ENCODE measurements around the gene PCDHB9.
"Not testable (repeated sequence)": the region's sequence is repeated elsewhere in the genome, so short reads cannot be mapped to it uniquely, and the experiment has no call there.

PCDHB9 gene

GRCh38 chr5:141189131-141189530 lies 2.2 kb downstream of the PCDHB9 start:
- DNase-seq: not testable (repeated sequence)

DNA sequence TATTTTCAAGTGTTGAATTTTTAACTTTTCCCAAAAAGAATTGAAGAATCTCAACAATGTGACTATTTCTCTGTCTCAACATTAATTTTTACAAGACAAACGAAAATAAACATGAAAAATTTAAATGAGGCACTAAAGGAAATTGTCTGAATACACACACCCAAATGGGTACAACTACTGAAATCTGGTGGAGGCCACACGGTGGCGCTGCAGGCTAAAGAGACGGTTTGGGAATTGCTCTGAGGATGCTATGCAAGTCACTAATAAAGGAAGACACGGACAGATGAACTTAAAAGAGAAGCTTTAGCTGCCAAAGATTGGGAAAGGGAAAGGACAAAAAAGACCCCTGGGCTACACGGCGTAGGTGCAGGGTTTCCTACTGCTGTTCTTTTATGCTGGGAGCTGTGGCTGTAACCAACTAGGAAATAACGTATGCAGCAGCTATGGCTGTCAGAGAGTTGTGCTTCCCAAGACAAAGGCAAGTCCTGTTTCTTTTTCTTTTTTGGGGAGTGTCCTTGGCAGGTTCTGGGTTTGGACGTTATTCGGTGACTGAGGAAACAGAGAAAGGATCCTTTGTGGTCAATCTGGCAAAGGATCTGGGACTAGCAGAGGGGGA lies 5.3 kb downstream of the PCDHB9 start, which contains the start of gene PCDHB10:
Gene PCDHB10, plus strand, starts transcription at position 244 of the 616 bp plus-strand sequence. Its CDS starts 200 bp downstream, at position 444.
- DNase-seq: peak in 1 of 2 donors; percentile 64

DNA sequence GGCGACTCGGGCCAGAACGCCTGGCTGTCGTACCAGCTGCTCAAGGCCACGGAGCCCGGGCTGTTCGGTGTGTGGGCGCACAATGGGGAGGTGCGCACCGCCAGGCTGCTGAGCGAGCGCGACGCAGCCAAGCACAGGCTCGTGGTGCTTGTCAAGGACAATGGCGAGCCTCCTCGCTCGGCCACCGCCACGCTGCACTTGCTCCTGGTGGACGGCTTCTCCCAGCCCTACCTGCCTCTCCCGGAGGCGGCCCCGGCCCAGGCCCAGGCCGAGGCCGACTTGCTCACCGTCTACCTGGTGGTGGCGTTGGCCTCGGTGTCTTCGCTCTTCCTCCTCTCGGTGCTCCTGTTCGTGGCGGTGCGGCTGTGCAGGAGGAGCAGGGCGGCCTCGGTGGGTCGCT lies 7.4 kb downstream of the PCDHB9 start:
- not testable (repeated sequence) for DNase-seq

DNA sequence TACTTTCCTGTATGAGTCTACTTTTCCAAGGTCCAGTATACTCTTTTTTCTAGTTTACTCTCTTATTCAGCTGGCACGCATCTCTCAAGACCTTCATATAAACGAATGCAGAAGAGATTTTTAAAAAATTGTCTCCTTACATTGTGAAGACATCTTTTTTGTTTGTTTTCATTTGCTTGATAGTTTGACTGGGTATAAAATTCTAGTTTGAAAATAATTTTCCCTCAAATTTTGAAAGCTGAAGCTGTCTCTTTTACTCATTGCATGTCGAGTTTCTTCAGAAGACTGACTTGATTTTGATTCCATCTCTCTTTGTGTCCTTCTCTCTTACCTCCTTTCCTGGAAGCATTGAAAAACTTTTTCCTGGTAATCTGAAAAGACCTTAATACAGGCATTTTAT lies 9.4 kb downstream of the PCDHB9 start:
- no peak for DNase-seq

DNA sequence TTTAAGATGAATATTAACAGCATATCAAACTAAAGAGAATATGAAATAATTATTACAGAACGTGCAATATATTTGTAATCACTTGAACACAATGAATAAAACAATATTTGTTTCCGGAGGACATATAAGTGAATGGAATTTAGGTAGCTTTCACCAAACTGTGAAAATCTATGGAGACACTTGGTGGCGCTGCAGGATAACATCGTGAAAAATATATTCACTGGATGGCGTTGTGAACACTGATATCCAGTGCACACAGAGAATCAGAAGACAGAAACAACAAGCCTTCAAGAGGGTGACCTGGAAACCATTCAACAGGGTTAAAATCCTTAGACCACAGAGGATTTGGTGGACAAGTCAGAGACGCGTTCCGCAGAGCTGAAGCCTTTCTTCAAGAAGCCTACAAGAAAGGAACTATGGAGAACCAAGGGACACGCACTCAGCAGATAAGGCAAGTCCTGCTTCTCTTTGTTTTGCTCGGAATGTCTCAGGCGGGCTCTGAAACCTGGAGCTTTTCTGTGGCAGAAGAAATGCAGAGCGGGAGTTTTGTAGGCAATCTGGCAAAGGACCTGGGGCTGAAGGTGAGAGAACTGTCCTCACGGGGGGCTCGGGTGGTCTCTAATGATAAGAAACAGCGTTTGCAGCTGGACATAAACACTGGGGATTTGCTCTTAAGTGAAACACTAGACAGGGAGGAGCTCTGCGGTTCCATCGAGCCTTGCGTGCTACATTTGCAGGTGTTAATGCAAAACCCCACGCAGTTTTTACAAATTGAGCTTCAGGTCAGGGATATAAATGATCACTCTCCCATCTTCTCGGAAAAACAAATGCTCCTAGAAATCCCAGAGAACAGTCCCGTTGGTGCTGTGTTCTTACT lies 12.6 kb downstream of the PCDHB9 start, which contains the start of gene PCDHB11:
Gene PCDHB11, plus strand, starts transcription at position 269 of the 877 bp plus-strand sequence. Its CDS starts 148 bp downstream, at position 417.
- no peak for DNase-seq

GRCh38 chr5:141201126-141201525 lies 14.2 kb downstream of the PCDHB9 start:
- not testable (repeated sequence) for DNase-seq

GRCh38 chr5:141201646-141202045 lies 14.7 kb downstream of the PCDHB9 start:
- not testable (repeated sequence) for DNase-seq

- DNase-seq: peak in 1 of 2 donors; percentile 23
These were observed 21.5 kb downstream of the PCDHB9 start, which contains the start of gene PCDHB12 for GRCh38 chr5:141208478-141208877. Gene PCDHB12, plus strand, starts transcription at chr5:141208719. Its CDS starts 189 bp downstream, at chr5:141208908.

DNA sequence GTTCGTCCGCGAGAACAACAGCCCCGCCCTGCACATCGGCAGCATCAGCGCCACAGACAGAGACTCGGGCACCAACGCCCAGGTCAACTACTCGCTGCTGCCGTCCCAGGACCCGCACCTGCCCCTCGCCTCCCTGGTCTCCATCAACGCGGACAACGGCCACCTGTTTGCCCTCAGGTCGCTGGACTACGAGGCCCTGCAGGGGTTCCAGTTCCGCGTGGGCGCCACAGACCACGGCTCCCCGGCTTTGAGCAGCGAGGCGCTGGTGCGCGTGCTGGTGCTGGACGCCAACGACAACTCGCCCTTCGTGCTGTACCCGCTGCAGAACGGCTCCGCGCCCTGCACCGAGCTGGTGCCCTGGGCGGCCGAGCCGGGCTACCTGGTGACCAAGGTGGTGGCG lies 23.3 kb downstream of the PCDHB9 start:
- DNase-seq: not testable (repeated sequence)

GRCh38 chr5:141210849-141211248 lies 23.9 kb downstream of the PCDHB9 start:
- not testable (repeated sequence) for DNase-seq

DNA sequence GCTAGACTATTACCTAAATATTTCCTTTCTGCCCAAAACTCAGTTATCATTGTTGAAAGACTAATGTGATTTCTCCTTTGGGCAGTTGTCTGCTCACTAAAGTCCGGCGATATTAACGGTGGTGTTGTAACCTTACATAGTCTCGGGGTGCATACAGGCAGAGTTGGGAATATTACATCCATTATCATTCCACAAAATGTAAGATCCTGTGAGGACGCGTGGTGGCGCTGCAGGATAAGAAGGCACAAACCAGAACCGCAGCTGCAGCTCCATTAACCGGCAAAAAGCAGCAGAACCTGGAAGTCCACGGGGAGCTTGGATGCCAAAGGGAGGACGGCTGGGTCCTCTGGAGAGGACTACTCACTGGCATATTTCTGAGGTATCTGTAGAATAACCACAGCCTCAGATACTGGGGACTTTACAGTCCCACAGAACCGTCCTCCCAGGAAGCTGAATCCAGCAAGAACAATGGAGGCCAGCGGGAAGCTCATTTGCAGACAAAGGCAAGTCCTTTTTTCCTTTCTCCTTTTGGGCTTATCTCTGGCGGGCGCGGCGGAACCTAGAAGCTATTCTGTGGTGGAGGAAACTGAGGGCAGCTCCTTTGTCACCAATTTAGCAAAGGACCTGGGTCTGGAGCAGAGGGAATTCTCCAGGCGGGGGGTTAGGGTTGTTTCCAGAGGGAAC lies 26.8 kb downstream of the PCDHB9 start, which contains the start of gene PCDHB13:
Gene PCDHB13, plus strand, starts transcription at position 264 of the 684 bp plus-strand sequence. Its CDS starts 205 bp downstream, at position 469.
- peak in 1 of 2 donors; percentile 25 for DNase-seq

DNA sequence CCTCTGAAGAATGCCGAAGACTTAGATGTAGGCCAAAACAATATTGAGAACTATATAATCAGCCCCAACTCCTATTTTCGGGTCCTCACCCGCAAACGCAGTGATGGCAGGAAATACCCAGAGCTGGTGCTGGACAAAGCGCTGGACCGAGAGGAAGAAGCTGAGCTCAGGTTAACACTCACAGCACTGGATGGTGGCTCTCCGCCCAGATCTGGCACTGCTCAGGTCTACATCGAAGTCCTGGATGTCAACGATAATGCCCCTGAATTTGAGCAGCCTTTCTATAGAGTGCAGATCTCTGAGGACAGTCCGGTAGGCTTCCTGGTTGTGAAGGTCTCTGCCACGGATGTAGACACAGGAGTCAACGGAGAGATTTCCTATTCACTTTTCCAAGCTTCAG lies 27.6 kb downstream of the PCDHB9 start:
- DNase-seq: not testable (repeated sequence)

GRCh38 chr5:141215504-141215903 lies 28.5 kb downstream of the PCDHB9 start:
- DNase-seq: not testable (repeated sequence)

DNA sequence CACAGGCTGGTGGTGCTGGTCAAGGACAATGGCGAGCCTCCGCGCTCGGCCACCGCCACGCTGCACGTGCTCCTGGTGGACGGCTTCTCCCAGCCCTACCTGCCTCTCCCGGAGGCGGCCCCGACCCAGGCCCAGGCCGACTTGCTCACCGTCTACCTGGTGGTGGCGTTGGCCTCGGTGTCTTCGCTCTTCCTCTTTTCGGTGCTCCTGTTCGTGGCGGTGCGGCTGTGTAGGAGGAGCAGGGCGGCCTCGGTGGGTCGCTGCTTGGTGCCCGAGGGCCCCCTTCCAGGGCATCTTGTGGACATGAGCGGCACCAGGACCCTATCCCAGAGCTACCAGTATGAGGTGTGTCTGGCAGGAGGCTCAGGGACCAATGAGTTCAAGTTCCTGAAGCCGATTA lies 29.1 kb downstream of the PCDHB9 start:
- not testable (repeated sequence) for DNase-seq

- no peak for DNase-seq
These were observed 36.3 kb downstream of the PCDHB9 start, which contains the start of gene PCDHB14 for GRCh38 chr5:141223112-141223783. Gene PCDHB14, plus strand, starts transcription at chr5:141223343. Its CDS starts 163 bp downstream, at chr5:141223506.

DNA sequence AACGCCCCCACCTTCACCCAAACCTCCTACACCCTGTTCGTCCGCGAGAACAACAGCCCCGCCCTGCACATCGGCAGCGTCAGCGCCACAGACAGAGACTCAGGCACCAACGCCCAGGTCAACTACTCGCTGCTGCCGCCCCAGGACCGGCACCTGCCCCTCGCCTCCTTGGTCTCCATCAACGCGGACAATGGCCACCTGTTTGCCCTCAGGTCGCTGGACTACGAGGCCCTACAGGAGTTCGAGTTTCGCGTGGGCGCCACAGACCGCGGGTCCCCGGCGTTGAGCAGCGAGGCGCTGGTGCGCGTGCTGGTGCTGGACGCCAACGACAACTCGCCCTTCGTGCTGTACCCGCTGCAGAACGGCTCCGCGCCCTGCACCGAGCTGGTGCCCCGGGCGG lies 37.9 kb downstream of the PCDHB9 start:
- DNase-seq: not testable (repeated sequence)

DNA sequence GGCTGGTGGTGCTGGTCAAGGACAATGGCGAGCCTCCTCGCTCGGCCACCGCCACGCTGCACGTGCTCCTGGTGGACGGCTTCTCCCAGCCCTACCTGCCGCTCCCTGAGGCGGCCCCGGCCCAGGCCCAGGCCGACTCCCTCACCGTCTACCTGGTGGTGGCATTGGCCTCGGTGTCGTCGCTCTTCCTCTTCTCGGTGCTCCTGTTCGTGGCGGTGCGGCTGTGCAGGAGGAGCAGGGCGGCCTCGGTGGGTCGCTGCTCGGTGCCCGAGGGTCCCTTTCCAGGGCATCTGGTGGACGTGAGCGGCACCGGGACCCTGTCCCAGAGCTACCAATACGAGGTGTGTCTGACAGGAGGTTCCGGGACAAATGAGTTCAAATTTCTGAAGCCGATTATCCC lies 38.5 kb downstream of the PCDHB9 start:
- not testable (repeated sequence) for DNase-seq

DNA sequence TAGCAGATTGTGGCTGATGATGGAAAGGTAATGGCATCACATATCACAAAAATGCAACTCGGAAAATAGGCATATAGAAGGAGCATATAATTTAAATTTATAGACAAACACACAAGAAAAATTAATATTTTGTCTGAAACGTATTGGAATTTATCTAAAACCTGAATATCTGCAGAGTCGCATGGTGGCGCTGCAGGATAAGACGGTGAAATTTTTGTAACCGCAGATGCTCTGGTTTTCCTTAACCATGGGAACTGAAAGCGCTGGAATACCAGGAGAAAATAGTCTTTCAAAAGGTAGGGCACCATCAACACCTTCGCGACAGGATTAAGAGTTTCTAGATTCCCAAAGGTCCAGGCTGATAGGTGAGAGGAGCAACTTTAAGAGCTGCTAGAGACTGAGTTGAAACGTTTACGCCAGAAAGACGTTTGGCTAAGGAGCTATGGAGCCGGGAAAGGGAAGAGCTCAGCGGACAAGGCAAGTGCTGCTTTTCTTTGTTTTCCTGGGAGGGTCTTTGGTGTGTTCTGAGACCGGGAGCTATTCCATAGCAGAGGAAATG lies 47.2 kb downstream of the PCDHB9 start:
- no peak for DNase-seq

- not testable (repeated sequence) for DNase-seq
These were observed 49.0 kb downstream of the PCDHB9 start for GRCh38 chr5:141235922-141236321.

DNA sequence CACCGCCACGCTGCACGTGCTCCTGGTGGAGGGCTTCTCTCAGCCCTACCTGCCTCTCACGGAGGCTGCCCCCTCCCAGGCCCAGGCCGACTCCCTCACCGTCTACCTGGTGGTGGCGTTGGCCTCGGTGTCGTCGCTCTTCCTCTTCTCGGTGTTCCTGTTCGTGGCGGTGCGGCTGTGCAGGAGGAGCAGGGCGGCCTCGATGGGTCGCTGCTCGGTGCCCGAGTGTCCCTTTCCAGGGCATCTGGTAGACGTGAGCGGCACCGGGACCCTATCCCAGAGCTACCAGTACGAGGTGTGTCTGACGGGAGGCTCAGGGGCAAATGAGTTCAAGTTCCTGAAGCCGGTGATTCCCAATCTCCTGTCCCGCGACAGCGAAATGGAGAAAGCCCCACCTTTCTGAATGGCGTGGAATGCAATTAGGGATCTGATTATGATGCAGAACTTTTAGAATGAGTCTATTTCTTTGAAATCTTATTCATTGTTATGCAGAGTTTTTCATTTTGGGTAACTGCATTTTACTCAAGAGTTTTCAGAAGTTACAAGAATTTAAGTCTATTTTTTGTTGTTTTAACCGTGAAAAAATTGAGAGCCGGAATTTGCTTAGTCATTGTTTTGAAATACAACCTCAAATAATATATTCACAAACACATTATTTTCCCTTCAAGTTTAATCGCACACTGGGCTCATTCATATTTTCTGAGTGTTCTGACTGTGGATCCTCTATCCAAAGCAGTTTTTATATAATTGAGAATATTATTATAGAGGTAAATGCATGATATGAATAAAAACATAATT lies 49.8 kb downstream of the PCDHB9 start:
- DNase-seq: no peak
